Fibroblast of the aortic adventitia (primary cell): ENCODE results near the gene ZP2. TPM values are rescaled to one million over a fixed set of nuclear protein-coding genes. Genes with fewer than 3 reads are reported as not detected.
A peak's percentile ranks its signal among the peaks of the same experiment; 100 is the strongest.

Source experiments
- DNase-seq: peaks from one replicate; pipeline ENCODE4 v3.0.0-alpha.2; 2010; ENCODE audit warnings: low read depth
- H3K4me3 ChIP-seq: 2 replicates; pipeline ENCODE4 v1.5.1; 2011; ENCODE audit warnings: low read depth, mild to moderate bottlenecking, control low read depth, low read length, moderate library complexity
- total RNA-seq: library from RNA; depleted of rRNA; stranded (reverse); fragments of >200 nt; gene quantifications from 2 replicates; pipeline ENCODE4 v1.2.3, GENCODE V29; 2012; ENCODE audit warnings: low replicate concordance
- TF ChIP-seq, protein P1 (sequence below): IDR thresholded peaks from 2 replicates; pipeline ENCODE4 v1.5.1; 2011; ENCODE audit warnings: mild to moderate bottlenecking, low read length, control low read depth, inconsistent platforms; ENCODE audit not compliant: insufficient read depth

The ZP2 gene
- total RNA-seq, 1 donor, result not detected

DNA sequence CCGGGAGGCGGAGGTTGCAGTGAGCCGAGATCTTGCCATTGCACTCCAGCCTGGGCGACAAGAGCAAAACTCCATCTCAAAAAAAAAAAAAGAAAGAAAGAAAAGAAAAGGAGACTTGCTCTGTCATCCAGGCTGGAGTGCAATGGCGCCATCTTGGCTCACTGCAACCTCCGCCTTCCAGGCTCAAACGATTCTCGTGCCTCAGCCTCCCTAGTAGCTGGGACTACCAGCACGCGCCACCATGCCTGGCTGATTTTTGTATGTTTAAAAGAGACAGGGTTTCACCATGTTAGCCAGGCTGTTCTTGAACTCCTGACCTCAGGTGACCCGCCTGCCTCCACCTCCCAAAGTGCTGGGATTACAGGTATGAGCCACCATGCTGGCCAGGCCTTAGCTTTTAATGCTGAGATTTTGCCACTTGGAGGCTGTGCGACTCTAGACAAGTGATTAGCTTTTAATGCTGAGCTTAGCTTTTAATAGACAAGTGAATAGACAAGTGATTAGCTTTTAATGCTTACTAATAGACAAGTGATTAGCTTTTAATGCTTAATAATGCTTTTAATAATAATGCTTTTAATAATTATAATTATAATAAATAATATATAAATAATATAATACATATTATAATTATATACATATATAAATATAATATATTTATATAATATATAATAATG lies 43.3 kb downstream of the ZP2 start:
- TF ChIP-seq, protein P1, sequence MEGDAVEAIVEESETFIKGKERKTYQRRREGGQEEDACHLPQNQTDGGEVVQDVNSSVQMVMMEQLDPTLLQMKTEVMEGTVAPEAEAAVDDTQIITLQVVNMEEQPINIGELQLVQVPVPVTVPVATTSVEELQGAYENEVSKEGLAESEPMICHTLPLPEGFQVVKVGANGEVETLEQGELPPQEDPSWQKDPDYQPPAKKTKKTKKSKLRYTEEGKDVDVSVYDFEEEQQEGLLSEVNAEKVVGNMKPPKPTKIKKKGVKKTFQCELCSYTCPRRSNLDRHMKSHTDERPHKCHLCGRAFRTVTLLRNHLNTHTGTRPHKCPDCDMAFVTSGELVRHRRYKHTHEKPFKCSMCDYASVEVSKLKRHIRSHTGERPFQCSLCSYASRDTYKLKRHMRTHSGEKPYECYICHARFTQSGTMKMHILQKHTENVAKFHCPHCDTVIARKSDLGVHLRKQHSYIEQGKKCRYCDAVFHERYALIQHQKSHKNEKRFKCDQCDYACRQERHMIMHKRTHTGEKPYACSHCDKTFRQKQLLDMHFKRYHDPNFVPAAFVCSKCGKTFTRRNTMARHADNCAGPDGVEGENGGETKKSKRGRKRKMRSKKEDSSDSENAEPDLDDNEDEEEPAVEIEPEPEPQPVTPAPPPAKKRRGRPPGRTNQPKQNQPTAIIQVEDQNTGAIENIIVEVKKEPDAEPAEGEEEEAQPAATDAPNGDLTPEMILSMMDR, result no peak
- H3K4me3 ChIP-seq, result no peak overlapping the region
- no peak for DNase-seq

DNA sequence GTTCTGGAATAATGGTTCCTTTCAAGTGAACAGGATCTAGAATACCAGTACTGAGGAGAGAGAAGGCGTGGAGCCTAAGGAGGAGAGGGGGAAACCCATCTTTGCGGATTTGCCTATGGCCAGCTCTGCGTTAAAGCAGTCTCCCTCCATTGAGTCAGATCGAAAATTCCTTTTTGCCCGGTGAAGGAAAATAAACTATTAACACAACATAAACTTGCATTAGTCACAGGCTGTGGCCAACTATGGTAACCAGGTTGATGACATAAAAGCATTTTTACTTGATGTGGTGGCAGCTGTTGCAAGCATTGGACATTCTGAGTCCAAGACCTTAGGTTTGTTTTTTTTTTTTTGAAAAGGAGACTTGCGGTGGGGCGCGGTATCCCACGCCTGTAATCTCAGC lies 44.0 kb downstream of the ZP2 start:
- no peak overlapping the region for H3K4me3 ChIP-seq
- DNase-seq, result peak; percentile 60
- TF ChIP-seq, protein P1, result no peak

DNA sequence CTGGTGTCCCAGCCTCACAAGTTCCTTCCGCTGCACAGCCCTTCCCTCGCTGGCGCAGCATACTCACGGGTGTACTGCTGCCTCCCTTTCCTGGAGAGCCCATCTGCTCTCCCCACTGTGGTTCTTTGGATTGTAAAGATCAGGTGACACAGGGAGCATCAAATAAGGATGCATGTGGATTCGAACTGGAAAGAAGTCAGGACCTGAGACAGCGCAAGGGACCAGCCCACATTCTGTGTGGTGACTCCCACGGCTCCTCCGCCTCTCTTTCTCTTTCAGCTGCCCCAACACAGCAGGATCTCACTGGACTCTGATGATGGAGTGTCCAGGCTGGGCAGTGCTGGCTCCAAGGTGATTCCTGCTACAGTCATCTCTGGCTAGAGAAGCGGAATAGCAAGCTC lies 44.8 kb downstream of the ZP2 start:
- DNase-seq, result no peak
- no peak overlapping the region for H3K4me3 ChIP-seq
- TF ChIP-seq, protein P1, result no peak

DNA sequence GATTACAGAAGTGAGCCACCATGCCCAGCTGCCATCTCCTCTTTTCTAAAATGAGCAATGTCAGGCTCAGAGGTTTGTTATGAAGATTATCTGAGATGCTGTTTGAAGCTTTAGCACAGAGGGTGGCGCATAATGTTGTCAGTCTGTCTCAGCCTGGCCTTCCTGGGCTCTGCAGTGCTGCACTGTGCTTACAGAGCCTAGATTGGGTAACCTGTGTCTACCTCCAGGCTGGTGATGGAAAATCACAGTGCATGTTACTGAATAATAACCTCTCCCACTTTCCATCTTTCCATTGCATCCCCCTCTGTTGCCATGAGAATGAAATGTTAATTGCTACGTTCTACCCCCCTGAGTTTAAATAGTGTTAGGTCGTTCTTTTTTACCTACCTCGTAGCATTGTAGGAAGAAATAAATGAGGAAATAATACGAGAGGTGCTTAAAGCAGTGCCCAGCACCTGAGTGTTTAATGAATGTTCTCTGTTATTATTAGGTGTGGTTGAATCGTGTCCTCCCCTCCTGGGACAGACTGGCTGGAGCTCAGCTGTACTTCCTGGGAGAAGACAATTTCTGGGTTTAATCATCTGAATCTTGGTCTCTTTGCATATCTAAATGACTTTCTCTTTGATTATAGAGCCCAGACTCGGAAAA lies 46.7 kb downstream of the ZP2 start:
- no peak for DNase-seq
- no peak overlapping the region for H3K4me3 ChIP-seq
- TF ChIP-seq, protein P1, result no peak

DNA sequence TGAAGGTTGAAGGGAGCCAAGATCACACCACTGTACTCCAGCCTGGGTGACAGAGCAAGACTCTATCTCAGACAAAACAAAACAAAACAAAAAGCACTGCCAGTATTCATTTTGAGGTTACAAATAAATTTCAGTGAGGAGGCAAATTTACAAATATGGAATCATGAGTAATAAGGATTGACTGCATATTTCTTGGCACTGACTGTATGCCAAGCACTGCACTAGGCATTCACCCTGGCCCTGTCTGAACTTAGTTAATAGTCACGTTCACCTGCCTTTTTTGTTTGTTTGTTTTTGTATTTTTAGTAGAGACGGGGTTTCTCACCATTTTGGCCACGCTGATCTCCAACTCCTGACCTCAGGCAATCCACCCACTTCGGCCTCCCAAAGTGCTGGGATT lies 47.8 kb downstream of the ZP2 start:
- TF ChIP-seq, protein P1, result no peak
- H3K4me3 ChIP-seq, result no peak overlapping the region
- DNase-seq, result no peak

DNA sequence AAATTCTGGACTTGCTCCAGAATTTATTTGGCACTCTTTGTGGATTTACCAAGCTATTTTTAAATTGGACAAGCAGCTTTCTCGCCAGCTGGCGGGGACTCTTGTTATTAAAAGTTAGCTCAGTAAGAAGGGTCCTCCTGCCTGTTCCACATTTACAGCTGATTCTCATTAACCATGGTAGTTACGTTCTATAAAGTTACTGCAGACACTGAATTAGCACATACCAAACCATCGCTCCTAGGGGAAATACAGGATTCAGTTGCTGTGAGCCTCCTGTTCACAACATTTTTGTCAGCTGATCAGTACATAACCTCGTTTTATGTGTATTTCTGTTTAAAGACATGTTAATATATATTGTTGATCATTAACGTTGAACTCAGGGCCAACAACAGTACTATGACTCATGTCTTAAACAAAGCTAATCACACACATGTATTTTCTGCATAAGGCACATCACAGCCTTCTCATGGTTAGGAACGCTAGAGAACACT lies 48.7 kb downstream of the ZP2 start:
- TF ChIP-seq, protein P1, result no peak
- no peak overlapping the region for H3K4me3 ChIP-seq
- DNase-seq, result peak; percentile 67
